Measurements from ENCODE around the gene RFX8. TPM values are rescaled to one million over a fixed set of nuclear protein-coding genes. Genes with fewer than 3 reads are reported as not detected.

The RFX8 gene
- total RNA-seq, 1 experiment from 2014 or later = not detected

DNA sequence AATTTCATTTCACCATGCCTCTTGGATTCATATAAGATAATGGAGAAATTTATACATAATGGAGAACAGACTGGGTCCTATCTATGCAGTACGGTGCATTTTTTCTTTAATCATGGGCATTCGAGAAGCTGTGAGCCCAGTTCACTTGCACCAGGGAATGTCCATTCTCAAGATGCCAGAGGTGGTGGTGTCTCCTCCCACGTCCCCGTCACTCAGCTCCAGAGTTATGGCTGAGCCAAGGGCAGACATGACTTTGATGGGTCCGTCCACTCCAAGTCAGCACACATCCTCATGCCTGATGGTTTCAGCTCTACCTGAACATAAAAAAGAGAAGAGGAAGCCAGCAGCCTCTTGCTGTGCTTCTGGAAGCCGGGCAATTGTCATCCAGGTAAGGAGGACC is 45.5 kb downstream of the RFX8 start:
- no peak for TF ChIP-seq CTCF (IDR thresholded peaks at IDR 0.05; ENCODE audit: unreplicated experiment)
- ChIA-PET POLR2A (interaction anchor here (1.6 kb wide), 1 partner anchor 16 kb away, joined by 3 read pairs; no protein-coding TSS in a partner anchor), CTCF (interaction anchor here (1.6 kb wide), 1 partner anchor 10 kb away, joined by 6 read pairs; no protein-coding TSS in a partner anchor)
- BruUV-seq (replicated peaks) = no TSS peak
- H3K27ac Mint-ChIP-seq (ENCODE audit: low read depth, unreplicated experiment) = no peak overlapping the region
- H3K4me1 Mint-ChIP-seq (ENCODE audit: insufficient read depth, unreplicated experiment) = no peaks in the 10 kb centered on the region
- no peak overlapping the region for H3K4me3 Mint-ChIP-seq (ENCODE audit: unreplicated experiment)
- no peak for DNase-seq (ENCODE audit: unreplicated experiment)
- intact Hi-C loops (cut with micrococcal nuclease) = no loop called here
- H3K9me3 Mint-ChIP-seq (ENCODE audit: unreplicated experiment) = no peaks in the 10 kb centered on the region
- no peaks in the 10 kb centered on the region for H3K27me3 Mint-ChIP-seq (ENCODE audit: insufficient read depth, unreplicated experiment)
- H3K36me3 Mint-ChIP-seq (ENCODE audit: insufficient read depth, unreplicated experiment) = no peaks in the 10 kb centered on the region

DNA sequence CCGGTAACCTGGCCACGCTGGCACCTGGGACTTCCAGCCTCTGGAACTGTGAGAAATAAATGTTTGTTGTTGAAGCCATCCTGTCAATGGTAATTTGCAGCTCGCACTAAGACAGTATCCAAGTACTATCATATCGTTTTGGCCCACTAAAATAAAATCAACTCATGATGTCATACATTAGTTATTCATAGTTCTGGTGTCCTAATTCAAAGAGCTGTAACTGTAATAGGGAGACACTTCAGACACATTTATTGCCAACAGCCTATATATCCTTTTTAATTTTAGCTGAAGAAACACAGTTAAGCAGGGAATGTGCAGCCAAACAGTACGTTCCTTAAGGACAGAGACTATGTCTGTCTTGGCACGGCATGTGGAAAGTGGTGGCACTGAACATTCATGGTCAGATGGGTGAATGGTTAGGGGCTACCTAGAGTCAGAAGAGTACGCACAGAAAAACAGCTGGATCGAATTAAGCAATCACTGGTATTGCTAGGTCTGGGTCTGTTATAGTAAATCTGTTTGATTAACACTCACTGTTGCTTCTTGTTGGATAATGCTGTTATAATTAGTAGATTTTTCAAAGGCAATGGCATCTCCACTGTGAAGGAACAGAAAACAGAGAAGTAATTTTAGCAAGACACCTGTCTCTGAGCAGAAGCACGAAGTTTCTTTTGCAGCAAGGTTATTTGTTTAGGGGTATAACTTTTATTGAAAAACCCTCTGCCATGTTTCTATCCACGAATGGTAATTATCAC is 46.3 kb downstream of the RFX8 start:
- Mint-ChIP-seq H3K4me3 (ENCODE audit: unreplicated experiment) (no peak overlapping the region), H3K4me1 (ENCODE audit: insufficient read depth, unreplicated experiment) (no peaks in the 10 kb centered on the region), H3K9me3 (ENCODE audit: unreplicated experiment) (no peaks in the 10 kb centered on the region), H3K36me3 (ENCODE audit: insufficient read depth, unreplicated experiment) (no peaks in the 10 kb centered on the region), H3K27ac (ENCODE audit: low read depth, unreplicated experiment) (no peak overlapping the region), H3K27me3 (ENCODE audit: insufficient read depth, unreplicated experiment) (no peaks in the 10 kb centered on the region)
- BruUV-seq (replicated peaks) = no TSS peak
- no peak for TF ChIP-seq CTCF (IDR thresholded peaks at IDR 0.05; ENCODE audit: unreplicated experiment)
- ChIA-PET POLR2A (interaction anchor here (1.6 kb wide), 1 partner anchor 15 kb away, joined by 3 read pairs; no protein-coding TSS in a partner anchor), CTCF (interaction anchor here (0.6 to 1.6 kb wide), 2 partner anchors 9 to 88 kb away, joined by 4 to 6 read pairs; no protein-coding TSS in a partner anchor)
- intact Hi-C loops (cut with micrococcal nuclease) = no loop called here
- no peak for DNase-seq (ENCODE audit: unreplicated experiment)

- DNase-seq (ENCODE audit: unreplicated experiment) = no peak
- Mint-ChIP-seq H3K4me3 (ENCODE audit: unreplicated experiment) (no peak overlapping the region), H3K36me3 (ENCODE audit: insufficient read depth, unreplicated experiment) (no peaks in the 10 kb centered on the region), H3K27ac (ENCODE audit: low read depth, unreplicated experiment) (no peak overlapping the region), H3K27me3 (ENCODE audit: insufficient read depth, unreplicated experiment) (no peaks in the 10 kb centered on the region), H3K4me1 (ENCODE audit: insufficient read depth, unreplicated experiment) (no peaks in the 10 kb centered on the region), H3K9me3 (ENCODE audit: unreplicated experiment) (no peaks in the 10 kb centered on the region)
- intact Hi-C loops (cut with micrococcal nuclease) = no loop called here
- CTCF ChIA-PET = interaction anchor here (0.6 to 1.6 kb wide), 3 partner anchors 9 to 106 kb away, joined by 3 to 6 read pairs (median 4); no protein-coding TSS in a partner anchor
- POLR2A ChIA-PET = interaction anchor here (1.6 kb wide), 1 partner anchor 14 kb away, joined by 3 read pairs; no protein-coding TSS in a partner anchor
- no TSS peak for BruUV-seq (replicated peaks)
- no peak for TF ChIP-seq CTCF (IDR thresholded peaks at IDR 0.05; ENCODE audit: unreplicated experiment)
Observed at GRCh38 chr2:101427743-101428142, 47.2 kb downstream of the RFX8 start.

GRCh38 chr2:101427240-101427639 is 47.7 kb downstream of the RFX8 start:
- Mint-ChIP-seq H3K9me3 (ENCODE audit: unreplicated experiment) (no peaks in the 10 kb centered on the region), H3K27ac (ENCODE audit: low read depth, unreplicated experiment) (no peak overlapping the region), H3K4me3 (ENCODE audit: unreplicated experiment) (no peak overlapping the region), H3K36me3 (ENCODE audit: insufficient read depth, unreplicated experiment) (no peaks in the 10 kb centered on the region), H3K27me3 (ENCODE audit: insufficient read depth, unreplicated experiment) (no peaks in the 10 kb centered on the region), H3K4me1 (ENCODE audit: insufficient read depth, unreplicated experiment) (no peaks in the 10 kb centered on the region)
- ChIA-PET POLR2A (no interaction called here), CTCF (interaction anchor here (0.7 kb wide), 1 partner anchor 107 kb away, joined by 3 read pairs; no protein-coding TSS in a partner anchor)
- no TSS peak for BruUV-seq (replicated peaks)
- no peak for TF ChIP-seq CTCF (IDR thresholded peaks at IDR 0.05; ENCODE audit: unreplicated experiment)
- no peak for DNase-seq (ENCODE audit: unreplicated experiment)
- intact Hi-C loops (cut with micrococcal nuclease) = no loop called here

All from MCF 10A (cell line).